Measurements from ENCODE around the gene ERAS. TPM values are rescaled to one million over a fixed set of nuclear protein-coding genes. Genes with fewer than 3 reads are reported as not detected.

The ERAS gene, protein sequence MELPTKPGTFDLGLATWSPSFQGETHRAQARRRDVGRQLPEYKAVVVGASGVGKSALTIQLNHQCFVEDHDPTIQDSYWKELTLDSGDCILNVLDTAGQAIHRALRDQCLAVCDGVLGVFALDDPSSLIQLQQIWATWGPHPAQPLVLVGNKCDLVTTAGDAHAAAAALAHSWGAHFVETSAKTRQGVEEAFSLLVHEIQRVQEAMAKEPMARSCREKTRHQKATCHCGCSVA
- polyA plus RNA-seq (2012; ENCODE audit: insufficient read depth, insufficient read length) = not detected

DNA sequence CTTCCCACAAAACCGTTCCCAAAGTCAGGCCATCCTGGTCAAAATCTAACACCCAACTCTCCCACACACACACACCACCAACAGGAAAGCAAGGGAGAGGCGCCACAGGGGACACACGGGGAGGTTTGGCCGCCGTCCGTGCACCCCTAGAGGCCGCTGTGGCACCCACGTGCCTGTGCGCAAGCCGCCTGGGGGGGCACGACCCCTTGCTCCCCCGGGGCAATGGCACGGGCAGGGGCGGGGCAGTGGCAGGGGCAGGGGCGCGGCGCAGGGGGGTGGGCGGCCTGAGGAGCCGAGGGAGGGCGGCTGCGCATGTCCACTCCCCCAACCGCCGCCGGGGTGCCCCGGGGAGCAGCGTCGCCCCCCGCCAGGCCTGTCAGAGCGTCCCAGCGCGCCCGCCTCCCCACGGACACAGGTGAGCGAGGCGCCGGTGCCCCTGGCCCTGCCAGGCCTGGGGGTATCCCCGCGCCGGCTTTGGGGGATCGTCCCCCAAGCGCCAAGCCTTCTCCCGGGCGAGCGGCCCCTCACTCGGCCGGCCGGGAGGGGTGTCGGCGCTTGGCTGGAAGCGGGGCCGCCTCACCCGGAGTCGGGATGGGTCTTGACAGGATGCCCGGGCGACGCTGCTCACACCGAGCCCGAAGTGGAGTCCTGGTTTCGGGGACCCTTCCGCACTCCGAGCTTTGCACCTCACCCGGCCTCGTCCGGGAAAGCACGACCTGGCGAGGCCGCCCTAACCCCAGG is at the start of gene ERAS:
Gene ERAS (plus strand): TSS at position 379 of the 741 bp plus-strand sequence. CDS start 2,611 bp downstream, outside the sequence.
- H3K4me3 ChIP-seq (ENCODE audit: low read length) = no peak within 1 kb of the TSS
- no peak for DNase-seq (ENCODE audit: low read depth, low spot score)

DNA sequence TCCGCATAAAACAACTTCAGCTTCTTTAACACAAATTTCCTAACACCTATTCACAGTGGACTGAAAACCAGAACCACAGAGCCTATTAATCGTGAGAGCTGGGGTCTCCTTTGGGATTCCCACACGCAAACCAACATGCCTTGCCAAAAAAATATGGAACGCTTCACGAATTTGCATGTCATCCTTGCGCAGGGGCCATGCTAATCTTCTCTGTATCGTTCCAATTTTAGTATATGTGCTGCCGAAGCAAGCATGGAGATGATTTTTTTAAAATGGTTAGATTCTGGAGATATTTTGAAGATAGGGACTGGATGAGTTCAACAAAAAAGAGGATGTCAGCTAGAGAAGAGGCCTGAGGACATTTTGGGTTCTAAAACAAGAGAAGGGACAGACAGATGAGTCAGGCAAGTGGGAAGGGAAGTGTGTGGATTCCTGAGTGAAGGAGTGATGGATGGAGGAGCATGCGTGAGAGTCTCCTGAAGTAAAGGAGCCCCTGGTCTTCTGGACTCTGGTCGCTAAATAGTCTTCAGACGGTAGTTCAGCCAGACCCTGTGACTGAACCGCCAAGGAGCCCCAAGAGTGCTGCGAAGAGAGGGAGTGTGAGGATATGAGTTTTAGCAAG is 49.4 kb upstream of the ERAS start:
- H3K4me3 ChIP-seq (ENCODE audit: low read length) = no peak overlapping the region
- no peak for DNase-seq (ENCODE audit: low read depth, low spot score)

DNA sequence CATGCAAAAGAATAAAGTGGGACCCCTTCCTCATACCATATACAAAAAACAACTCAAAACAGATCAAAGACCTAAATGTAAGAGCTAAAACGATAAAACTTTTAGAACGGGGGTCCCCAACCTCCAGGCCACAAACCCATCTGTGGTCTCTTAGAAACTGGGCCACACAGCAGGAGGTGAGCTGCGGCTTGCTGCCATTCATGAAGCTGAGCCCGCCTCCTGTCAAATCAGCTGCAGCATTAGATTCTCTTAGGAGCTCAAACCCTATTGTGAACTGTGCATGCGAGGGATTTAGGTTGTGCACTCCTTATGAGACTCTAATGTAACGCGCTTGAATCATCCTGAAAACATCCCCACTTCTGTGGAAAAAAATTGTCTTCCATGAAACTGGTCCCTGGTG is 46.9 kb upstream of the ERAS start:
- H3K4me3 ChIP-seq (ENCODE audit: low read length) = no peak overlapping the region
- no peak for DNase-seq (ENCODE audit: low read depth, low spot score)

DNA sequence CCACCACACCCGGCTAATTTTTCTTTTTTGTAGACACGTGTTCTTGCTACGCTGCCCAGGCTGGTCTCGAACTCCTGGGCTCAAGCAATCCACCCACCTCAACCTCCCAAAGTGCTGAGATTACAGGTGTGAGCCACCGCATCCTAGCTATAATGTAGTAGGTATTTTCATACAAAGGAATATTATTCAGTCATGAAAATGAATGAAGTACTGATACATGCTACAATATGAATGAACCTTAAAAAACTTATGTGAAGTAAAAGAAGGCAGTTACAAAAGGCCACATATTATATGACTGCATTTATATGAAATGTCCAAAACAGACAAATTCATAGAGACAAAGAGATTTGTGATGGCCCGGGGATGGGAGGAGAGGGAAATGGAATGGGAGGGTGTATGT is 44.6 kb upstream of the ERAS start:
- no peak for DNase-seq (ENCODE audit: low read depth, low spot score)
- H3K4me3 ChIP-seq (ENCODE audit: low read length) = no peak overlapping the region

DNA sequence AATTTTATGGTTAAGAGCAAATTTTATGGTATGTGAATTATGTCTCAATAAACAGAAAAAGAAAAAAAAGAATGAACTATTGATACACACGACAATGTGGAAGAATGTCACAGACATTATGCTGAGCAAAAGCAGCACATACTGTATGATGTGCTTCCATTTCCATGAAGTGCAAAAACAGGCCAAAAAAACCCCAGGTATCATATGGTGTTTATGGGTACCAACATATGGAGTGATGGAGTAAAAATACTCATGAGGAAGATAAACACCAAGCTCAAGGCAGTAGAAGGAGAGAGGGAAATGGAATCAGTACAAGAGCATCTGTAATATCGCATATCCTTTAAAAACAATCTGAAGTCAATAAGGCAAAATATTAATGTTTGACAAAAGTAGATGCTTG is 44.1 kb upstream of the ERAS start:
- DNase-seq (ENCODE audit: low read depth, low spot score) = no peak
- H3K4me3 ChIP-seq (ENCODE audit: low read length) = no peak overlapping the region

DNA sequence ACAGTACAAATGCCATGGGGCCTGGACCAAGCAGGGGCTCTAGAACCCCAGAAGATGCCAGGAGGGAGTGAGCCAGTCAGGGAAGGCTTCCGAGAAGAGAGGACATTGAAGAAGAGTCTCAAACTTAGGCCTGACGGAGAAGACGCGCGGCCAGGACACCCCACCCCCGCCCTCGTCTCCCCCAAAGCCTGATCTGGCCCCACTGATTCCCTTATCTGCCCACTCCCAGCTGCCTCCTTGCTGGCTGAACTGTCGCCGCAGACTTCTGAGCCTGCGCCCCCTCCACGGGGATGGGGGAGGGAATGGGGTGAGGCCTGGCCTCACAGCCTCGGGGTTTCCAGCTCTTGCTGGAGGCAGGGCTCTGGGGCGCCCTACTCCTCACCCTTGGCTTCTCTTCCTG is 43.5 kb upstream of the ERAS start:
- no peak for DNase-seq (ENCODE audit: low read depth, low spot score)
- H3K4me3 ChIP-seq (ENCODE audit: low read length) = no peak overlapping the region

DNA sequence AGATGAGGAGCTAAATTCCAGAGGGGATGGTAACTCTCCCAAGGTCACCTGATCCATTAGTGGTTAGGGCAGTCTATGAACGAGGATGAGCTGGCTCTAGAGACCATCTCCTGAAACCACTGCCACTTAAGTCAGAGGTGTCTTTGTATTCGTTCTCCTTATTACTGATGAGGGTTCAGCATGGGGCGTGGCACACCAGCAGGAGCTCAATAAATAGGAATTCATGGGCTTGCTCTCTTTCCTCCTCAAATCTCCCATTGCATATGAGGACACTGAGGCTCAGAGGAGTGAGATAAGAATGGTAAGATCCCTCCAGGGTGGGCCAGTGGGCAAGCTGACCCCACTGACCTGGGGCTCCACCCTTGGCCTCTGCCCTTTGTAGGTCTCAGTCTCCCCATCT is 41.6 kb upstream of the ERAS start:
- DNase-seq (ENCODE audit: low read depth, low spot score) = no peak
- H3K4me3 ChIP-seq (ENCODE audit: low read length) = no peak overlapping the region

DNA sequence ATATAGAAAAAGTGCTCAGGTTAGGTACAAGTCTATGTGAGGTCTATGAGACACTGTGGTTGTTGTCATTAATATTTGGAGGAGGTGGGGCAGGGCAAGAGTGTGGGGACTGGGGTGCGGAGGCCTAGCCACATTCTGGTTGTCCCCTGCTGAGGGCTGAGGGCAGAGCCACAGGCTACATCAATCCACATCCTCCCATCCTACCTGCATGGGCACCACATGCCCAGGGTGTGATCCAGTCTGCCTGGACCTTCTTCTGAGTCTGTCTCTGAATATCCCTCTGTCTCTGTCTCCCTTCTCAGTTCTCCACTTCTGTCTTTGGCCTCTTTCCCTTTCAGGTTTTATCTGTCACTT is 41.1 kb upstream of the ERAS start:
- DNase-seq (ENCODE audit: low read depth, low spot score) = no peak
- no peak overlapping the region for H3K4me3 ChIP-seq (ENCODE audit: low read length)

DNA sequence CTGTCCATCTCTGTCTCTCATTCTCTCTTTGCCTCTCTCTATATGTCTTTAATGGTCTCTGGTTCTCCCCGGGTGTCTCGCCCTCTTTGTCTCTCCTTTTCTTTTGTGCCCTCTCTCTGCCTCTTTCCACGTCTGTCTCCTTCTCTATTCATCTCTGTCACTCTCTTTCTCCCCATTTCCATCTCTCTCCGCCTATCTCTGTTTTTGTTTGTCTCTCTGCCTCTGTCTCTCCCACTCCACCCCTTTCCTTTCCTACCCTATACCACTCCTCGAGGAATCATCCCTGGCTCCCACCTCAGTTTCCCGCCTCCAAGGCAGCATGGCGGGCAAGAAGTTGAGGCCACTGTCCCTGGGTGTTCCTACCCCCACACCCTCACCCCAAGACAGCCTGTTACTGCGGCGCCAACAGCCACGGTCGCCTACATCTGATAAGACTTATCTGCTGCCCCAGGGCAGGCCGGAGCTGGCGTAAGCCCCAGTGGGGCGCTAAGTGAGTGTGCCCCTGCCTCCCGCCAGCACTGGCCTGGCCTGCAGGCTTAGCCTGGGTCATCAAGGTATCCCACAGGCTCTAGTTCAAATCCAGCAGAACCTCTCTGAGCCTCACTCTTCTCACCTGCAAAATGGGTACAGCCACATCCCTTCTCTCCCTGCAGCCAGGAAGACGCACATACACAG is 40.6 kb upstream of the ERAS start:
- no peak for DNase-seq (ENCODE audit: low read depth, low spot score)
- no peak overlapping the region for H3K4me3 ChIP-seq (ENCODE audit: low read length)

DNA sequence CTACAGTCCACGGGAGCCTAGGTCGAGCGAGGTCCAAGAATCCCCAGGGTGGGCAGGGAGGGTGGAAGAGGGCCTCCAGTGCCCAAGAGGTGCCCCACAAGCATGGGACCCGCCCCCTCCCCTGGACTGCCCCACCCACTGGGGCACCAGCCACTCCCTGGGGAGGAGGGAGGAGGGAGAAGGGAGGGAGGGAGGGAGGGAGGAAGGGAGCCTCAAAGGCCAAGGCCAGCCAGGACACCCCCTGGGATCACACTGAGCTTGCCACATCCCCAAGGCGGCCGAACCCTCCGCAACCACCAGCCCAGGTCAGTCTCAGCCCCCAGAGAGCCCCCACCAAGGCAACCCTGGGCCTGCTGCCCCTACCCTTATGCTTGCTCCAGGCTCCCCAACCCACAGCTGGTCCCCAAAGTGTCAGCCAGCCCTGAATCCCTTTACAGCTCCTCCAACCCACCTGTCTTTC is 39.9 kb upstream of the ERAS start, which contains the start of gene GATA1:
Gene GATA1 (plus strand): TSS at position 250 of the 460 bp plus-strand sequence. CDS start 4,520 bp downstream, outside the sequence.
- no peak for DNase-seq (ENCODE audit: low read depth, low spot score)

DNA sequence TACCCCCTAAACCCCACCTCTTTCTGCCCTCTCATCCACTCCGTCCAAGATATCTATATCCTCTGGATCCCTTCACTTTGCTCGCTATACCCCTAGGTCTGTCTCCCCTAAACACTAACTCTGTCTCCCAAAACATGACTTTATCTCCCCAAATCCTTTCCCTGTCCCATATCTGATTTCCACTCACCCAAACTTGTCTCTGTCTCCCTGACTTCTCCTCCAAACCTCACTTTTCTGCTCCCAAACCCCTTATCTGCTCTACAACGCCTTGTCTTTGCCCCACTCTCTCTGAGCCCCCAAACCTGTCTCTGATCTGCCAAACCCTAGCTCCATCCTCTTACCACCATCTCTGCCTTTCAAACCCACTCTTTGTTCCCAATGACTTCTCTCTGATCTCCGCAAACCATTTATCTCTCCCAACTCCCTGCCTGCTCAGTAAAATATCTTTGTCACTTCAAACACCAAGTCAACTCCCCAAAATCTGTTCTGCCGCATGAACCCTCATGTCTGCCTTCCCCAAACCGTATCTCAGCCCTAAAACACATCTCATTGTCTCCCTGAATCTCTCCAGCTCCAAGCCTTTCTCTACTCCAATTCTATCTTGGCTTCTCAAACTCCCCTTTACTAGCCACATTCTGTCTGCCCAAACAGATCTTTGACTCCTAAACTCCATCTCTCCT is 39.3 kb upstream of the ERAS start:
- no peak for DNase-seq (ENCODE audit: low read depth, low spot score)
- no peak overlapping the region for H3K4me3 ChIP-seq (ENCODE audit: low read length)

More for the DNA sequence above, 39.9 kb upstream of the ERAS start, which contains the start of gene GATA1:
- H3K4me3 ChIP-seq (ENCODE audit: low read length) = no peak within 1 kb of the TSS

DNA sequence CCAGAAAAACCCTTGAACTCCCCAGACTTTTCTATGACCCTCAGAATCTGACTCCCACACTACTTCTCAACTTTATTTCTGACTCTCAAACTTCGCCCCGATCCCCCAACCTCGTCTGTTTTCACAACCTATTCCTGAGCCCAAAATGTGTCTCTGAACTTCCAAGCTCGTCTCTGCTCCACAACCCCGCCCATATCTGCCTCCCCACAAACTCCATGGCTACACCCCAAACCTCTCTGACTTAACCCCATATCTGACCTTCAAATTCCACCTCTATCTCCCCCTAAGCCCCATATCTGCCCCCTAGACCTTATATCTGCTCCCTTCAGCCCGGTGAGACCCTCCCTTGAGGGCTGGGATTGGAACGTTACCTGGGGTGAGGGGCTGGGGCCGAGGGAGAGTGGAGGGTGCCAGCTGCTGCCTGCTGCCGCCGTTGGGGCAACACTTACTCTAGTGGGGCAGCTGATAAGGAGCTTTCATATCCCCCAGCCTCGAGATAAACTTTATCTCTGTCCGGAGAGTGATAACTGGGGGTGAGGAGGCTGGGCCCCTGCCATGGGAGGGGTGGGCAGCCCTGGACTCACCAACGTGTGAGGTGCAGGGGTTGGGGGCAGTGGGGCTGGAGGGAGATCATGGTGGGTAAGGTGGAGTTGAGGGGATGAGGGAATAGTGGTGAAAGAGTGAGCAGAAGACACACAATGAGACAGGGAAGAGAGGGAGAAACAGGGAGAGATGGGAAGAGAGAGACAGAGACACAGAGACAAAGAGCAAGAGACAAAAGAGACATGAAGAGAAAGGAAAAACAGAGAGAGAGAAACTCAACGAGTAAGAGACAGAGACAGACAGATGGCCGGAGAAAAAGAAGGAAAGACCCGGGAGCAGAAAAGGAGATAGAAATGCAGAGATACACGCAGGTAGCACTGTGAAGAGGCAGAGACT is 38.5 kb upstream of the ERAS start:
- no peak overlapping the region for H3K4me3 ChIP-seq (ENCODE audit: low read length)
- no peak for DNase-seq (ENCODE audit: low read depth, low spot score)

DNA sequence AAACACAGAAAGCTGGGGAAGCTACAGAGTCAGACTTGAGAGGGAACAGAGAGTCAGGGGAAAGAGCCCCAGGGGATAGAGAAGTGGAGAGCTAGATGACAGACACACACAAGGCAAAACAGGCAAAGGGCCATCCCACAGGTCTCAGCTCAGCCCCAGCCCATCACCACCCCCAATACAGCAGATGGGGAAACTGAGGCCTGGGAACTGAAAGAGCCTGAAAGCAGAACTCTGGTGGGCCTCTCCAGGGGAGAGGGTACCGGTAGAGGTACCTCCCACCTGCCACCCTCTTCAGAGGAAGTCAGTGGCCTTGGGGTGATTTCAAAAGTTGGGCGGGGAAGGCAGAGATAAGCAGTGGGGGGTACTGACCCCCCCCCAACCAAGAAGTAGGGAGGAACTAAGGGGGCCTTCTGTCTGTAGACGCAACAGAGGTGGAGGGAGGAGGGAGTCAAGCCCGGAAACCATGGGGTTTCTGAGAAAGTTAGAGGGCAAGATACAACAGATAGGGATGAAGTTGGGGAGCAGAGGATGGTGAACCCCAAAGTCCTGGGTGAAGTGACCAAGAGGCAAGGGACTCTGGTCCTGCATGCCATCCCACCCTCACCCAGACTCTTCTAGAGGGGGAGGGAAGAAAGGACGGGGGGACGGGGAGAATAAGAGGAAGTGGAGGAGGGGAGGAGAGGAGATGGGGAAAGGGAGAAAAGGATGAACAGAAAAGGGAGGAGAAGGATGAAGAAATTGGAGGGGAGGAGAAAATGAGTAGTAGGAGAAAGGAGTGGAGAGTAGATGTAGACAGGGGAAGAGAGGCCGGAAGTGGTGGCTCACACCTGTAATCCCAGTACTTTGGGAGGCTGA is 36.7 kb upstream of the ERAS start:
- peak; percentile 1 for DNase-seq (ENCODE audit: low read depth, low spot score)
- H3K4me3 ChIP-seq (ENCODE audit: low read length) = no peak overlapping the region

DNA sequence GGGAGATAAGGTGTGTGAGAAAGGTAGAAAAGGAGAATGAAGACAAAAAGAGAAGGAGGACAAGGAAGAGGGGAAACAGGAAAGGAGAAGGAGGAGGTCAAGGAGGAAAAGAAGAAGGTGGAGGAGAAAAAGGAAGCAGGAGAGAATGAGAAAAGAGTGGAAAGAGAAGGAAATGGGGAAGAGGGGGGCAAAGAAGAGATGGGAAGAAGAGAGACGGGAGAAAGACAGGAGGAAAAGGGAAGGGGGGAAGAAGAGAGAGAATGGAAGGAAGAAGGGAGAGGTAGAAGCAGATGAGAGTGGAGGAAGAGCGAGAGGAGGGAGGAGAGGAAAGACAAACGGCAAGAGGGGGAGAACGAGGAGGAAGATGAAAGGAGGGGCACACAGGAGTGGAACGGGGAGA is 35.8 kb upstream of the ERAS start:
- DNase-seq (ENCODE audit: low read depth, low spot score) = no peak
- H3K4me3 ChIP-seq (ENCODE audit: low read length) = no peak overlapping the region

DNA sequence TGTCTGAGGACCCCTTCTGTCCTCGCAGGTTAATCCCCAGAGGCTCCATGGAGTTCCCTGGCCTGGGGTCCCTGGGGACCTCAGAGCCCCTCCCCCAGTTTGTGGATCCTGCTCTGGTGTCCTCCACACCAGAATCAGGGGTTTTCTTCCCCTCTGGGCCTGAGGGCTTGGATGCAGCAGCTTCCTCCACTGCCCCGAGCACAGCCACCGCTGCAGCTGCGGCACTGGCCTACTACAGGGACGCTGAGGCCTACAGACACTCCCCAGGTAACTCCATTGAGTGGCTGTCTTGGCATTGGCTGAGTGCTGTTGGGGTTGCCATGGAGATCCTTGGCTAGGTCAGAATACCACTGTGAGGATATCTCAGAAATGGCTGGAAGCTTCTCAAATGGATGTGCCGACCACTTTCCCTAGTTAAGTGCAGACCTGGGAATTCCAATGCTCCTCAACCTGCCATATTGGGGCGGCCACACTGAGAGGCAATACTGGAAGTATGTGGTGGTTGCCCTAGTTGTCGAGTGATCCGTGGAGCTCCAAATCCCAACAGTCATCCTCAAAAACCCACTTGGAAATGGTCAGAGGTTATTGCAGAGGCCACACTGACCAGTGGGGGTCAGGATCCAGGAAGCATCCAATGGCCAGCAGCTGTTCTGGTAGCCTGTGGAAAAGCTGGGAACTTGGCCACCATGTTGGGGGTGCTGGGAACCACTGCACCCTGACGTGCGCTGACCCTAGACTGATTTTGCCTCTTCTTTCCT is 35.1 kb upstream of the ERAS start:
- DNase-seq (ENCODE audit: low read depth, low spot score) = no peak
- no peak overlapping the region for H3K4me3 ChIP-seq (ENCODE audit: low read length)

DNA sequence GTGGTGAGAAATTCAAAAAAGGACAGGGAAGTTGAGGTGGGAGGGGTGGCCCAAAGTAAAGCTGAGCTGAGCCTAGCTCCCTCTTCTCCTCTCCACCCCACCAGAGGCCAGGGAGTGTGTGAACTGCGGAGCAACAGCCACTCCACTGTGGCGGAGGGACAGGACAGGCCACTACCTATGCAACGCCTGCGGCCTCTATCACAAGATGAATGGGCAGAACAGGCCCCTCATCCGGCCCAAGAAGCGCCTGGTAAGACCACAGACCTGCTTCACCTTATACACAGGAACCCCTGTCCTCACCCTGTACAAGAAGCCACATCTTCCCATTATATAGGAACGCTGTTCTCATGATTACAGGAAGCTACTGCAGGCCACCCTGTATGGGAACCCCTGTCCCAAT is 34.1 kb upstream of the ERAS start:
- no peak overlapping the region for H3K4me3 ChIP-seq (ENCODE audit: low read length)
- DNase-seq (ENCODE audit: low read depth, low spot score) = no peak

DNA sequence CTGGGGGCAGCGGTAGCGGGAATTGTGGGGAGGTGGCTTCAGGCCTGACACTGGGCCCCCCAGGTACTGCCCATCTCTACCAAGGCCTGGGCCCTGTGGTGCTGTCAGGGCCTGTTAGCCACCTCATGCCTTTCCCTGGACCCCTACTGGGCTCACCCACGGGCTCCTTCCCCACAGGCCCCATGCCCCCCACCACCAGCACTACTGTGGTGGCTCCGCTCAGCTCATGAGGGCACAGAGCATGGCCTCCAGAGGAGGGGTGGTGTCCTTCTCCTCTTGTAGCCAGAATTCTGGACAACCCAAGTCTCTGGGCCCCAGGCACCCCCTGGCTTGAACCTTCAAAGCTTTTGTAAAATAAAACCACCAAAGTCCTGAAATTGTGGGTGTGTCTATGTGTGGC is 32.4 kb upstream of the ERAS start:
- H3K4me3 ChIP-seq (ENCODE audit: low read length) = no peak overlapping the region
- DNase-seq (ENCODE audit: low read depth, low spot score) = no peak
